GM10266 (cell line): ENCODE measurements around the gene HOXB3.

Experiments used
- DNase-seq: peaks from one replicate; pipeline ENCODE4 v3.0.0; 2012; ENCODE audit errors: extremely low spot score
- TF ChIP-seq, protein P1 (sequence below): IDR thresholded peaks from 2 replicates; pipeline ENCODE4 v1.5.1; 2012; ENCODE audit warnings: mild to moderate bottlenecking, low read depth; ENCODE audit not compliant: control insufficient read depth, insufficient read depth; ENCODE audit errors: missing control alignments

Gene HOXB3

GRCh38 chr17:48553190-48553547 is 36.9 kb downstream of the HOXB3 start:
- no peak for DNase-seq
- TF ChIP-seq, protein P1, sequence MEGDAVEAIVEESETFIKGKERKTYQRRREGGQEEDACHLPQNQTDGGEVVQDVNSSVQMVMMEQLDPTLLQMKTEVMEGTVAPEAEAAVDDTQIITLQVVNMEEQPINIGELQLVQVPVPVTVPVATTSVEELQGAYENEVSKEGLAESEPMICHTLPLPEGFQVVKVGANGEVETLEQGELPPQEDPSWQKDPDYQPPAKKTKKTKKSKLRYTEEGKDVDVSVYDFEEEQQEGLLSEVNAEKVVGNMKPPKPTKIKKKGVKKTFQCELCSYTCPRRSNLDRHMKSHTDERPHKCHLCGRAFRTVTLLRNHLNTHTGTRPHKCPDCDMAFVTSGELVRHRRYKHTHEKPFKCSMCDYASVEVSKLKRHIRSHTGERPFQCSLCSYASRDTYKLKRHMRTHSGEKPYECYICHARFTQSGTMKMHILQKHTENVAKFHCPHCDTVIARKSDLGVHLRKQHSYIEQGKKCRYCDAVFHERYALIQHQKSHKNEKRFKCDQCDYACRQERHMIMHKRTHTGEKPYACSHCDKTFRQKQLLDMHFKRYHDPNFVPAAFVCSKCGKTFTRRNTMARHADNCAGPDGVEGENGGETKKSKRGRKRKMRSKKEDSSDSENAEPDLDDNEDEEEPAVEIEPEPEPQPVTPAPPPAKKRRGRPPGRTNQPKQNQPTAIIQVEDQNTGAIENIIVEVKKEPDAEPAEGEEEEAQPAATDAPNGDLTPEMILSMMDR = no peak

GRCh38 chr17:48552466-48553189 is 37.4 kb downstream of the HOXB3 start:
- TF ChIP-seq, protein P1 = no peak
- DNase-seq = no peak

- DNase-seq = no peak
- TF ChIP-seq, protein P1 = no peak
These were observed 38.2 kb downstream of the HOXB3 start for GRCh38 chr17:48551596-48552465.

DNA sequence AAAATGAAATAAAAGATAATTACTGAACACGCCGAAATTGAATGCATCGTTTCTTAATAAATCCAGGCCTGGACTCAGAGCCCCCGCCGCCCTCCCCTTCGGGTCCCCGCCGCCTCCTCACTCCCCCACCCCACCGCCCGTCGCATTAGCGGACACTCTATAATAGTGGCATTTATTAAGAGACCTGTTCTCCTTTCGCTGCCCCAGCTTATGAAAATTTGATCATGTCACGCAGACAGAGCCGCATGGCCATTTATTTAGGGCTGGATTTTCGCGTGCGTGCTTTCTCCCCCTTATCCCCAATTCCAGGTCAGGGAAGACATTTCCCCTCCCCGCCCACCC is 38.9 kb downstream of the HOXB3 start:
- no peak for DNase-seq
- TF ChIP-seq, protein P1 = no peak

DNA sequence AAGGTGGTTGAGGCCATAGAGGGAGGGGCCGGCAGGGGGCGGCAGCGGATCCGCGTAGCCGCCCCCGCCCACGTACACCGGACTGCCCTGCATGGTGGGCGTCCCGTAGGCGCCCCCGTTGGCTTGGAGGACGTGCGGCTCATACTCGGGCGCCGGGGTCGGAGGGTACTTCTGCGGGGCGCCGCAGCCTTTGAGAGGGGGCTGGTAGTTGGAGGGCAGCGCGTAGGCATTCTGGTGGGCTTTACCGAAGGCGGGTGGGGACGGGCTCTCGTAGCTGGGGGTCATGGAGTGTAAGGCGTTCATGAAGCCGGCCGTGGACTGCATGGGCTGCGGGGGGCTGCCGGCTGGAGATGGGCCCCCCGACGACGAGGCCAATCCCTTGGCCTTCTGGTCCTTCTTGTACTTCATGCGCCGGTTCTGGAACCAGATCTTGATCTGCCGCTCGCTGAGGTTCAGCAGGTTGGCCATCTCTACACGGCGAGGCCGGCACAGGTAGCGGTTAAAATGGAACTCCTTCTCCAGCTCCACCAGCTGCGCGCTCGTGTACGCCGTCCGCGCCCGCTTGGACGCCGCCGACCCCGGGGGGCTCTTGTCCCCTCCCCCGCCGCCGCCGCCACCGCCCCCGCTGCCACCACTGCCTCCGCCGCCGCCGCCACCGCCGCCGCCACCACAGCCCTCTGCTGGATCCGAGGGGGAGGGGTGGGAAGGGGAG is 39.4 kb downstream of the HOXB3 start:
- DNase-seq = no peak
- TF ChIP-seq, protein P1 = no peak

DNA sequence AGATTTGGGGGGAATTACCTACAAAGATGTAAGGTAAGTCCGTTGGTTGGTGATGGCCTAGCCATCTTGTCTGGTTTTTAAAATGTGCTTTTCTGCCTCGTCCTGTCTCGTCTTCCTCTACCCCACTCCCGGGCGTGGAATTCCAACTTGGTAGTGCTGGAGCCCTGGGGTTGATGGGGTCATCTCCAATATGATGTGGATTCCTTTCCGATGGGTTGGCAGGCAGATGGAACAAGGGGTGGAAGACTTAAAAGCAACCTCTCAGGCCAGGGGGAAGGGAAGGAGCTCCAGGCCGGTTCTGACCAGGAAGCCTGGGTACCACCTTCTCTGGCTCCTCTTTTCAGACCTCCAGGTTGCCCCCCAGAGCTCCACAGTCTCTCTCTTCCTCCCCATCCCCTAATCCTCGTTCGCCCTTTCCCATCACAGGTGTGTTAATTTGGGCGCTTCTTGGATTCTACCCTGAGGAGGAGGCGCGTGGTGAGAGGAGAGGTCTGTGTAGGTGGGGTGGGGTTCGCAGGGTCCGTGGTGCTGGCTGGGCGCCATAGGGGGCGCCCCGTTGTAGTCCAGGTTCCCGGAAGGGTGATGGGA is 40.0 kb downstream of the HOXB3 start:
- TF ChIP-seq, protein P1 = no peak
- DNase-seq = no peak

DNA sequence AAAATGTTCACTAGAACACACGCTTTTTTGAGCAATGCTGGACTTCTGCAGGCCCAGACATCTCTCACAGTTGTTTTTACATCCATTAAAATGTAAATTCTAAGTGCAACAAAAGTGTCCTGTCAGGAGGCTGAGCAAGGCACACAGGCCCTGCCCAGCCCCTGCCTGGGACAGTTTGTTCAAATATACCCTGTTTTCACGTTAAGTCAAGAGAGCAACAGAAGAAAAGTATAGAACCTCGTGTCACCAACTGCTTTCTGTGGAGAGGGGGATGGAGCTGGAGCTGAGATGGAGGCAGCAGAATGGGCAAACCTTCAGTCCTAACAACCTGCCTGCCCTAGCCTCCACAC is 40.8 kb downstream of the HOXB3 start:
- TF ChIP-seq, protein P1 = no peak
- DNase-seq = no peak
